ENCODE measurements around the gene IPMK.
"Not testable (repeated sequence)": the region's sequence is repeated elsewhere in the genome, so short reads cannot be mapped to it uniquely, and the experiment has no call there.

DNA sequence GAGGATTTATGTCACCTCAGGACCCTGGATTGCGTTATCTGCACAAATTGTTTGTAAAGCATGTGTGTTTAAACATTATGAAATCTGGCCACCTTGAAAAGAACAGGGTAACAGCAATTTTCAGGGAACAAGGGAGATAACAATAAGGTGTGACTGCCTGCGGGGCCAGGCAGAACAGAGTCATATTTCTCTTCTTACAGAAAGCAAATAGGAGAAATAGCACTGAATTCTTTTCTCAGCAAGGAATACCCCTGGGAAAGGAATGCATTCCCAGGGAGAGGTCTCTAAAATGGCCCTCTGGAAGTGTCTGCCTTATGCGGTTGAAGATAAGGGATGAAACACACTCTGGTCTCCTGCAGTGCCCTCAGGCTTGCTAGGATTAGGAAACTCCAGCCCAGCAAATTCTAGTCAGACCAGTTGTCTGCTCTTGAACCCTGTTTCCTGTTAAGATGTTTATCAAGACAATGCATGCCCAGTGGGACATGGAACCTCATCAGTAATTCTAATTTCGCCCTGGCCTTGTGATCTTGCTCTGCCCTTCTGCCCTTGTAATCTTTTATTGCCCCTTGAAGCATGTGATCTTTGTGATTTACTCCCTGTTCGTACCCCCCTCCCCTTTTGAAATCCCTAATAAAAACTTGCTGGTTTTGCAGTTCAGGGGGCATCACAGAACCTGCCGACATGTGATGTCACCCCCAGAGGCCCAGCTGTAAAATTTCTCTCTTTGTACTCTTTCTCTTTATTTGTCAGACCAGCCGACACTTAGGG is 11.5 kb downstream of the IPMK start:
- not testable (repeated sequence) for TF ChIP-seq POLR2A, POLR2AphosphoS5 (IDR thresholded peaks at IDR 0.05)
- TF ChIP-seq, protein P1, sequence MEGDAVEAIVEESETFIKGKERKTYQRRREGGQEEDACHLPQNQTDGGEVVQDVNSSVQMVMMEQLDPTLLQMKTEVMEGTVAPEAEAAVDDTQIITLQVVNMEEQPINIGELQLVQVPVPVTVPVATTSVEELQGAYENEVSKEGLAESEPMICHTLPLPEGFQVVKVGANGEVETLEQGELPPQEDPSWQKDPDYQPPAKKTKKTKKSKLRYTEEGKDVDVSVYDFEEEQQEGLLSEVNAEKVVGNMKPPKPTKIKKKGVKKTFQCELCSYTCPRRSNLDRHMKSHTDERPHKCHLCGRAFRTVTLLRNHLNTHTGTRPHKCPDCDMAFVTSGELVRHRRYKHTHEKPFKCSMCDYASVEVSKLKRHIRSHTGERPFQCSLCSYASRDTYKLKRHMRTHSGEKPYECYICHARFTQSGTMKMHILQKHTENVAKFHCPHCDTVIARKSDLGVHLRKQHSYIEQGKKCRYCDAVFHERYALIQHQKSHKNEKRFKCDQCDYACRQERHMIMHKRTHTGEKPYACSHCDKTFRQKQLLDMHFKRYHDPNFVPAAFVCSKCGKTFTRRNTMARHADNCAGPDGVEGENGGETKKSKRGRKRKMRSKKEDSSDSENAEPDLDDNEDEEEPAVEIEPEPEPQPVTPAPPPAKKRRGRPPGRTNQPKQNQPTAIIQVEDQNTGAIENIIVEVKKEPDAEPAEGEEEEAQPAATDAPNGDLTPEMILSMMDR (IDR thresholded peaks at IDR 0.05): not testable (repeated sequence)
